ENCODE results near the gene PRKAR1B. TPM values are rescaled to one million over a fixed set of nuclear protein-coding genes. Genes with fewer than 3 reads are reported as not detected.

The PRKAR1B gene
- total and polyA plus RNA-seq, 4 experiments from 2014 or later: 6.5 to 16.6 (median 13.7) TPM

- CTCF ChIA-PET (ENCODE audit: partially characterized antibody): no interaction called here
- peaks cover 0 to 6% (median 0%) of the 10 kb centered on the region in 8 donors for H3K9me3 Mint-ChIP-seq
- Histone ChIP-seq H3K4me3 (ENCODE audit: low read length in 2 of 2) (no peak overlapping the region), H3K27ac (ENCODE audit: low read depth, low read length) (no peak overlapping the region), H3K9me3 (ENCODE audit: control insufficient read depth in 1 of 2, low read length in 2 of 2) (no peaks in the 10 kb centered on the region), H3K27me3 (ENCODE audit: insufficient read depth, low read length) (no peaks in the 10 kb centered on the region), H3K4me1 (ENCODE audit: insufficient read depth, low read length) (no peaks in the 10 kb centered on the region), H3K36me3 (ENCODE audit: insufficient read depth, low read length) (no peaks in the 10 kb centered on the region)
- no peak for DNase-seq
- intact Hi-C loops (cut with micrococcal nuclease): no loop called here
- H3K4me3 Mint-ChIP-seq: no peak overlapping the region
- no peaks in the 10 kb centered on the region for H3K4me1 Mint-ChIP-seq
- POLR2A ChIA-PET (ENCODE audit: partially characterized antibody): no interaction called here
- H3K27me3 Mint-ChIP-seq: no peaks in the 10 kb centered on the region
- H3K36me3 Mint-ChIP-seq: peaks cover 0 to 4% of the 10 kb centered on the region in 2 donors
- H3K27ac Mint-ChIP-seq: no peak overlapping the region
These were observed 177.8 kb downstream of the PRKAR1B start for GRCh38 chr7:549066-549890.

- ChIA-PET POLR2A (ENCODE audit: partially characterized antibody) (no interaction called here), CTCF (ENCODE audit: partially characterized antibody) (no interaction called here)
- Histone ChIP-seq H3K4me1 (ENCODE audit: insufficient read depth, low read length) (no peaks in the 10 kb centered on the region), H3K27me3 (ENCODE audit: insufficient read depth, low read length) (no peaks in the 10 kb centered on the region), H3K4me3 (ENCODE audit: low read length in 2 of 2) (no peak overlapping the region), H3K9me3 (ENCODE audit: control insufficient read depth in 1 of 2, low read length in 2 of 2) (no peaks in the 10 kb centered on the region), H3K36me3 (ENCODE audit: insufficient read depth, low read length) (no peaks in the 10 kb centered on the region), H3K27ac (ENCODE audit: low read depth, low read length) (no peak overlapping the region)
- DNase-seq: no peak
- no peak overlapping the region for H3K4me3 Mint-ChIP-seq
- no peaks in the 10 kb centered on the region for H3K4me1 Mint-ChIP-seq
- peaks cover 0 to 4% of the 10 kb centered on the region in 2 donors for H3K36me3 Mint-ChIP-seq
- intact Hi-C loops (cut with micrococcal nuclease): no loop called here
- H3K9me3 Mint-ChIP-seq: peaks cover 0 to 6% (median 0%) of the 10 kb centered on the region in 8 donors
- peak overlapping the region in 2 of 7 donors; percentile 41 to 69 for H3K27ac Mint-ChIP-seq
- H3K27me3 Mint-ChIP-seq: no peaks in the 10 kb centered on the region
These were observed 178.7 kb downstream of the PRKAR1B start for GRCh38 chr7:548401-548800.

- Mint-ChIP-seq H3K4me1 (no peaks in the 10 kb centered on the region), H3K9me3 (peaks cover 0 to 6% (median under 1%) of the 10 kb centered on the region in 8 donors), H3K36me3 (peaks cover 0 to 4% of the 10 kb centered on the region in 2 donors), H3K27ac (peak overlapping the region in 1 of 7 donors; percentile 82), H3K4me3 (no peak overlapping the region), H3K27me3 (no peaks in the 10 kb centered on the region)
- intact Hi-C loops (cut with micrococcal nuclease): no loop called here
- no peaks in the 10 kb centered on the region for H3K36me3 ChIP-seq (ENCODE audit: insufficient read depth, low read length)
- H3K9me3 ChIP-seq (ENCODE audit: control insufficient read depth in 1 of 2, low read length in 2 of 2): no peaks in the 10 kb centered on the region
- H3K27me3 ChIP-seq (ENCODE audit: insufficient read depth, low read length): no peaks in the 10 kb centered on the region
- no peak overlapping the region for H3K4me3 ChIP-seq (ENCODE audit: low read length in 2 of 2)
- no peak for DNase-seq
- ChIA-PET CTCF (ENCODE audit: partially characterized antibody) (no interaction called here), POLR2A (ENCODE audit: partially characterized antibody) (no interaction called here)
- no peaks in the 10 kb centered on the region for H3K4me1 ChIP-seq (ENCODE audit: insufficient read depth, low read length)
- no peak overlapping the region for H3K27ac ChIP-seq (ENCODE audit: low read depth, low read length)
These were observed 181.6 kb downstream of the PRKAR1B start for GRCh38 chr7:545470-545869.

- H3K27ac Mint-ChIP-seq: no peak overlapping the region
- POLR2A ChIA-PET (ENCODE audit: partially characterized antibody): no interaction called here
- no peaks in the 10 kb centered on the region for H3K4me1 Mint-ChIP-seq
- no peak overlapping the region for H3K4me3 Mint-ChIP-seq
- H3K27me3 Mint-ChIP-seq: no peaks in the 10 kb centered on the region
- Histone ChIP-seq H3K27me3 (ENCODE audit: insufficient read depth, low read length) (no peaks in the 10 kb centered on the region), H3K4me3 (ENCODE audit: low read length in 2 of 2) (no peak overlapping the region), H3K36me3 (ENCODE audit: insufficient read depth, low read length) (no peaks in the 10 kb centered on the region), H3K9me3 (ENCODE audit: control insufficient read depth in 1 of 2, low read length in 2 of 2) (no peaks in the 10 kb centered on the region), H3K27ac (ENCODE audit: low read depth, low read length) (no peak overlapping the region), H3K4me1 (ENCODE audit: insufficient read depth, low read length) (no peaks in the 10 kb centered on the region)
- intact Hi-C loops (cut with micrococcal nuclease): no loop called here
- DNase-seq: no peak
- peaks cover 0 to 4% of the 10 kb centered on the region in 2 donors for H3K36me3 Mint-ChIP-seq
- CTCF ChIA-PET (ENCODE audit: partially characterized antibody): no interaction called here
- peaks cover 0 to 6% (median 2%) of the 10 kb centered on the region in 8 donors for H3K9me3 Mint-ChIP-seq
These were observed 182.5 kb downstream of the PRKAR1B start for GRCh38 chr7:544338-545221.

- Mint-ChIP-seq H3K4me1 (no peaks in the 10 kb centered on the region), H3K4me3 (no peak overlapping the region), H3K27me3 (no peaks in the 10 kb centered on the region), H3K36me3 (peaks cover 0 to 2% of the 10 kb centered on the region in 2 donors), H3K27ac (no peak overlapping the region), H3K9me3 (peaks cover 0 to 6% (median 2%) of the 10 kb centered on the region in 8 donors)
- Histone ChIP-seq H3K4me3 (ENCODE audit: low read length in 2 of 2) (no peak overlapping the region), H3K9me3 (ENCODE audit: control insufficient read depth in 1 of 2, low read length in 2 of 2) (no peaks in the 10 kb centered on the region), H3K27ac (ENCODE audit: low read depth, low read length) (no peak overlapping the region), H3K36me3 (ENCODE audit: insufficient read depth, low read length) (no peaks in the 10 kb centered on the region), H3K4me1 (ENCODE audit: insufficient read depth, low read length) (no peaks in the 10 kb centered on the region), H3K27me3 (ENCODE audit: insufficient read depth, low read length) (no peaks in the 10 kb centered on the region)
- intact Hi-C loops (cut with micrococcal nuclease): no loop called here
- ChIA-PET CTCF (ENCODE audit: partially characterized antibody) (no interaction called here), POLR2A (ENCODE audit: partially characterized antibody) (no interaction called here)
- no peak for DNase-seq
These were observed 183.4 kb downstream of the PRKAR1B start for GRCh38 chr7:543501-544337.

GRCh38 chr7:542713-543500 lies 184.2 kb downstream of the PRKAR1B start:
- H3K9me3 ChIP-seq (ENCODE audit: control insufficient read depth in 1 of 2, low read length in 2 of 2): no peaks in the 10 kb centered on the region
- ChIA-PET POLR2A (ENCODE audit: partially characterized antibody) (no interaction called here), CTCF (ENCODE audit: partially characterized antibody) (no interaction called here)
- no peaks in the 10 kb centered on the region for H3K4me1 ChIP-seq (ENCODE audit: insufficient read depth, low read length)
- H3K4me3 Mint-ChIP-seq: no peak overlapping the region
- H3K27ac Mint-ChIP-seq: no peak overlapping the region
- no peaks in the 10 kb centered on the region for H3K36me3 ChIP-seq (ENCODE audit: insufficient read depth, low read length)
- H3K9me3 Mint-ChIP-seq: peaks cover 0 to 6% (median 2%) of the 10 kb centered on the region in 8 donors
- no peaks in the 10 kb centered on the region for H3K36me3 Mint-ChIP-seq
- no peaks in the 10 kb centered on the region for H3K27me3 ChIP-seq (ENCODE audit: insufficient read depth, low read length)
- no peak overlapping the region for H3K4me3 ChIP-seq (ENCODE audit: low read length in 2 of 2)
- no peak overlapping the region for H3K27ac ChIP-seq (ENCODE audit: low read depth, low read length)
- intact Hi-C loops (cut with micrococcal nuclease): no loop called here
- no peak for DNase-seq
- no peaks in the 10 kb centered on the region for H3K27me3 Mint-ChIP-seq
- no peaks in the 10 kb centered on the region for H3K4me1 Mint-ChIP-seq

All from CD4-positive, alpha-beta memory T cell (primary cell).